ENCODE results near the gene GRPEL2.

GRPEL2 gene

DNA sequence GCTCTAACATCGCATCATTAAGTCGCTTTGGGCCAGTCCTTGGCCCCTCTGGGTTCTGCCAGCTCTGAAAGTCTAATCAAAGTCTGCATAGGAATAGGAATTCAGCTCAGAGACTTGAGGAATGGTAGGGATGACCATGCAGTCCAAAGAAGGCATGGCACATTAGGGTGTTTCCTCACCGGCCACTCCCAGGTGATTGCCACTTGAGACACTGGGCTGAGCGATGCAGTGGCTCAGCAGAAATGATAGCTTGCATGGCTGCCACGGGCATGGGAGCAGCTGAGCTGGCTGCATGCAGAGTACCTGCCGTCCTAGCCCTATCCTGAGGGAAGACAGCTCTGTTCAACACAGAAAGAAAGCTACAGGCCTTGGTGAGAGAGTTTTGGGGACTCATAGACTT is 44.9 kb upstream of the GRPEL2 start:
- POLR2A ChIA-PET (ENCODE audit: low non-redundant PET), result no interaction called here
- no peak for DNase-seq (ENCODE audit: low spot score)
- H3K27ac ChIP-seq, result no peak overlapping the region
- TF ChIP-seq, protein P1, sequence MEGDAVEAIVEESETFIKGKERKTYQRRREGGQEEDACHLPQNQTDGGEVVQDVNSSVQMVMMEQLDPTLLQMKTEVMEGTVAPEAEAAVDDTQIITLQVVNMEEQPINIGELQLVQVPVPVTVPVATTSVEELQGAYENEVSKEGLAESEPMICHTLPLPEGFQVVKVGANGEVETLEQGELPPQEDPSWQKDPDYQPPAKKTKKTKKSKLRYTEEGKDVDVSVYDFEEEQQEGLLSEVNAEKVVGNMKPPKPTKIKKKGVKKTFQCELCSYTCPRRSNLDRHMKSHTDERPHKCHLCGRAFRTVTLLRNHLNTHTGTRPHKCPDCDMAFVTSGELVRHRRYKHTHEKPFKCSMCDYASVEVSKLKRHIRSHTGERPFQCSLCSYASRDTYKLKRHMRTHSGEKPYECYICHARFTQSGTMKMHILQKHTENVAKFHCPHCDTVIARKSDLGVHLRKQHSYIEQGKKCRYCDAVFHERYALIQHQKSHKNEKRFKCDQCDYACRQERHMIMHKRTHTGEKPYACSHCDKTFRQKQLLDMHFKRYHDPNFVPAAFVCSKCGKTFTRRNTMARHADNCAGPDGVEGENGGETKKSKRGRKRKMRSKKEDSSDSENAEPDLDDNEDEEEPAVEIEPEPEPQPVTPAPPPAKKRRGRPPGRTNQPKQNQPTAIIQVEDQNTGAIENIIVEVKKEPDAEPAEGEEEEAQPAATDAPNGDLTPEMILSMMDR (conservative IDR thresholded peaks at IDR 0.05; ENCODE audit: low read depth), result no peak
- CTCF ChIA-PET, result interaction anchor here (0.5 kb wide), 1 partner anchor 311 kb away, joined by 3 read pairs; no protein-coding TSS in a partner anchor

DNA sequence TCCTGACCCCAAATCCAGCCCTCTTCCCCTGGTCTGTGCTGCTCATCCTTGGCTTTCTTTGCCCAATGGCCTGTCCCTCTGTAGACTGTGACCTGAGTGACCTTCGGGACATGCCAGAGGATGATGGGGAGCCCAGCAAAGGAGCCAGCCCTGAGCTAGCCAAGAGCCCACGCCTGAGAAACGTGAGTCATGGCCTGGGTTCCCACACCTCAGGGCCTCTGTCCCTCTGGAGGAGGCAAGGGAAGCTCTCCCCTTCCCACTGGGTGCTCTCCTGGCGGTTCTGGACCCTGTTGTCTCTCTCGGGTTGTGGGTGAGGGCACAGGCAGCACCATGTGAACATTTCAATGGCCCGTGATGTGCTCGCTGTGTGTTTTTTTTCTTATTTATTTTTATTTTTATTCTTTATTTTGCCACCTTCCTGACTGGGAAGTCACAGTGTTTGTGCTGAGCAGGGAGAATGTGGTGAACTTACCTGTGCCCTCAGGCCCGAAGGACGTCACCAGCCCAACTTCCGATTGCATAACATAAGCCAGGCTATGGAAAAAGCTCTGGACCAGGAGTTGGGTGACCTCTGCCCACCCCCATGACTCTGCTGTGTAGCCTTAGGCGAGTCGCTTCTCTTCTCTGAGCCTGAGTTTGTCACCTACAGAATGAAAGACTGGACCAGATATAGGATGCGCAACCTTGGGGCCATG is 44.1 kb upstream of the GRPEL2 start:
- POLR2A ChIA-PET (ENCODE audit: low non-redundant PET), result no interaction called here
- no peak overlapping the region for H3K27ac ChIP-seq
- TF ChIP-seq, protein P1 (conservative IDR thresholded peaks at IDR 0.05; ENCODE audit: low read depth), result no peak
- CTCF ChIA-PET, result interaction anchor here (0.5 to 1.0 kb wide), 4 partner anchors 16 to 310 kb away, joined by 3 to 4 read pairs (median 4); no protein-coding TSS in a partner anchor
- DNase-seq (ENCODE audit: low spot score), result no peak

DNA sequence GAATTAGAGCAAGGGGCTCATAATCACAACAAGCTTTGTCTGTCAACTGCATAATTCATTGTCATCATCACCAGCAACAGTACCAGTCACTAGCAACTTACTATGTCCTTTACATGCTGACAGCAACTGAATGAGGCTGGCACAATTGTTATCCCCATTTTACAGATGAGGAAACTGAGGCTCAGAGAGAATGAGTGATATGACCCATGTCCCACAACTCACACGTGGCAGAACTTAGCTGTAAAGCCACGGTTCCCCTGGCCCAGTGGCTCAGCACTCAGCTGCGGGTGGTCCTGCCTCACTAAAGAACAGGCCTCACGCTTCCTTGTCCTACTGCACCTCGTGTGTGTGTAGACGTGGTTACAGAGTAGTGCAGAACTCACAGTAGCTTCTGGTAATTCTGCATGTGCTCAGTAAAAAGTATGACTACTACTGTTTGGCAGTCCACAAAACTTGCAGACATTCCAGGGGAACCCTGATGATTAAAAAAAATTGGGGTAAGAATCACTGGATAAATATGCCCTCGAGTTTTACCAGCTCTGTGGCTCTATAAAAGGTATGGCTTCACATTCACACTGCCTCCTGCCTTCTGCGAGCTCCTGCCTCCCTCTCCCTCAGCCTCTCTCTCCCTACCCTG is 43.4 kb upstream of the GRPEL2 start:
- ChIA-PET POLR2A (ENCODE audit: low non-redundant PET) (no interaction called here), CTCF (interaction anchor here (0.7 to 1.0 kb wide), 3 partner anchors 16 to 228 kb away, joined by 3 to 4 read pairs (median 4); no protein-coding TSS in a partner anchor)
- no peak for DNase-seq (ENCODE audit: low spot score)
- TF ChIP-seq, protein P1 (conservative IDR thresholded peaks at IDR 0.05; ENCODE audit: low read depth), result no peak
- H3K27ac ChIP-seq, result no peak overlapping the region

DNA sequence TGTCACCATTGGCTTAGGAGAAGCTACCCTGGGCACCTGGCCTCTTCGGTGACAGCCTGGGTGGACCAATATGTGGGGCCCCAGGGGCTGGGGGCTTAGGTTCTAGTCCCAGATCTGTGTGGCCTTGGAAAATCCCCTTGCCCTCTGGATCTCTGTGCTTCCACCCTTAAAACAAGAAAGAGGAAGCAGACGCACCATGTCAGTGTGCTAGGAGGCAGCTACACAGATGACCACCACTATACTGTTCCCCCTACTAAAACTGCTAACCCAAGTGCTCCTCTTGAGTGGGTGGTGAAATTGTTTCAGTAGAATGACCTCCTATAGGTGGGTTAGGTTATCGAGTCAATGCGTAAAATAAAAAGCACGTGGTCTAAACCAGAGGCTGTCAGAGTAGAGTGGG is 42.7 kb upstream of the GRPEL2 start:
- TF ChIP-seq, protein P1 (conservative IDR thresholded peaks at IDR 0.05; ENCODE audit: low read depth), result no peak
- no peak for DNase-seq (ENCODE audit: low spot score)
- H3K27ac ChIP-seq, result no peak overlapping the region
- CTCF ChIA-PET, result interaction anchor here (0.8 to 1.1 kb wide), 2 partner anchors 65 to 69 kb away, joined by 3 read pairs; no protein-coding TSS in a partner anchor
- POLR2A ChIA-PET (ENCODE audit: low non-redundant PET), result no interaction called here

DNA sequence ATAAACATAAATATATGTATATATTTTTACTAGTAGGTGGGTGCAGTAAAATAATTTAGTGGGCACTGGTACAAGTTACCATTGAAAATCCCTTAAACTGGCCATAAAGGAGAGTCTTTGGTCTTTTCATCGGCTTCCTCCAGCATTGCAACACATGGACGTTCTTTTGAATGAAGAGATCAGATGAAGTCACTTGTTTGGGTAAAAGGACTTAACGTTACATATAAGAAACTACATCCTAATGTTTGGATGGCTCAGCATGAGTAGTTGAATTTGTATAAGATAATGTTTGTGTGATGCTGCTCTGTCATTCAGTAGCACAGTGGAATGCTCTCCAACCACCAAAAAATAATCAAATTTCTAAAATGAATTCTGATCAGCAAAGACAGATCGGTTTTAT is 42.1 kb upstream of the GRPEL2 start:
- DNase-seq (ENCODE audit: low spot score), result no peak
- ChIA-PET POLR2A (ENCODE audit: low non-redundant PET) (no interaction called here), CTCF (interaction anchor here (0.8 to 1.1 kb wide), 2 partner anchors 65 to 69 kb away, joined by 3 read pairs; no protein-coding TSS in a partner anchor)
- TF ChIP-seq, protein P1 (conservative IDR thresholded peaks at IDR 0.05; ENCODE audit: low read depth), result no peak
- no peak overlapping the region for H3K27ac ChIP-seq

DNA sequence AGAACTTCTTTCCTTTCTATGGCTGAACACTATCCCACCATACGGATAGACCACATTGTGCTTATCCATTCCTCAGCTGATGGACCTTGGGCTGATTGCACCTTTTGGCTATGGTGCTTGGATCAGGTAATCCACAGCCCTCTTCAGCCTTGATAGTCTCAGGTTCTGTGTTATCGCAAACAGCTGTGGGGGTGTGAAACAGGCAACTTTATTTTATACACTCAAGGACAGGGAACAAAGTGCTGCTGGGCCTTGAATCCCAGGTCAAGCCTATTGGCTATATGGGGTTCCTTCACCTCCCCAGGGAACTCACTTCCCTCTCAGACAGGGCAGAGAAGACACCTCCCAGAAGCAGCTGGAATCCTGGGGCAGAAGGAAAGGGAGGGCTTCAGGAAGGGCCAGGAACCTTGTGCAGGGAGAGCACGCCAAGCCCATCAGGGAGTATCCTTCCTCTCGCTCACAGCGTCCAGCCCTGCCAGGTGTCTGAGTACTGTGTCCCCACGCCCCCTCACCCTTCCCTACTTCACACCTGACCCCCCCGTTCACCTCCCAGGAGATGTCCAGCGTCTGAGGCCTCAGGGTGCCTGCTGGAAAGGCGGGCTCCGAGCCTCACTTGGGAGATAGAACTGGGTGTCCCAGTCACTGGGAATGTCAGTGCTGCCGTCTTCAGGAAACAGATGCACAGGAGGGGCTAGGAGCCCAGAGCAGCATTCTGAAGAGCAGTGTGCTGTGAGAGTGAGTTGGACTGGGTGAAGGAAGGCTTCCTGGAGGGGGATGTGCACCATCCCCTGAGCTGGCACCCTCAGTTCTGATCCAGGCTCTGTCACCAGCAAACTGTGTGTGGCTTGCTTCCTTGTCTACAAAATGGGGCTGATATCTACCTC is 40.9 kb upstream of the GRPEL2 start:
- 0 out of 2 replicates have a peak overlapping the region, but pooled peaks have one; percentile 2 for H3K27ac ChIP-seq
- DNase-seq (ENCODE audit: low spot score), result no peak
- CTCF ChIA-PET, result no interaction called here
- TF ChIP-seq, protein P1 (conservative IDR thresholded peaks at IDR 0.05; ENCODE audit: low read depth), result no peak
- POLR2A ChIA-PET (ENCODE audit: low non-redundant PET), result no interaction called here

Measured in RWPE1 (cell line).